Measurements from ENCODE around the gene RMC1.

DNA sequence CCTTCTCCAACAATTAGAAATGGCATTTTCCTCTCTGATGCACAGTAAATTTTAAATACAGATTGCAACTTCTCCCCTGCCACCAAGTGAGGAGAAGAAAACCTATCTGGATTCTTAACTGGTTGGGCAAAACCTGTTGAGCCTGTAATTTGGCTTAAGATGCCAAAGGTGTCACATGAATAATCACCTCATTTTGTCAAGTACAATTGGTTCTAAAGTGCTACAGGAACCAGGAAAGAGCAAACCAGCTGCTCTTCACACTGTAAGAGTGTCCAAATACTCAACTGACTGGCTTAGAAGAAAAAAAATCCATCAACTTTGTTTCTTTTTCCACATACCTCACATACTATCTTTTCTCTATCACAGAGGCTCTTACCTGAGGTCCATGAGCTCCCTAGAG, 47.6 kb downstream of the RMC1 start:
- TF ChIP-seq CTCF (IDR thresholded peaks at IDR 0.05) (no peak), EP300 (IDR thresholded peaks at IDR 0.05) (no peak)
